A673 (cell line): Measurements from ENCODE around the gene LGSN. TPM values are rescaled to one million over a fixed set of nuclear protein-coding genes. Genes with fewer than 3 reads are reported as not detected.
"Not testable (repeated sequence)": the region's sequence is repeated elsewhere in the genome, so short reads cannot be mapped to it uniquely, and the experiment has no call there.

Source experiments
- BruUV-seq: library from RNA; stranded (reverse); fragments of 400-500 nt; replicated peaks from 2 replicates; lab custom pipeline; 2021; lab: Mats Ljungman, UMichigan
- CTCF ChIA-PET: fragments of 300-600 bp; sonication (Branson Sonifier 250); formaldehyde crosslinking; loops from one replicate; lab custom pipeline; 2022; ENCODE audit warnings: antibody characterized with exemption; lab: Charles Lee
- POLR2A ChIA-PET: fragments of 300-600 bp; sonication (Branson Sonifier 250); formaldehyde crosslinking; loops from one replicate; lab custom pipeline; 2022; ENCODE audit warnings: antibody characterized with exemption; ENCODE audit not compliant: low non-redundant PET; lab: Charles Lee
- DNase-seq: peaks from one replicate; pipeline ENCODE4 v3.0.0-alpha.2; 2015; ENCODE audit warnings: low spot score
- H3K27ac ChIP-seq: fragments of 200-600 bp; sonication (generic); 2 replicates; pipeline ENCODE4 v1.5.1; 2016; ENCODE audit warnings: mixed run types, low read depth, mild to moderate bottlenecking, mixed read lengths, antibody characterized with exemption, low read length; ENCODE audit not compliant: poor library complexity, severe bottlenecking
- H3K27me3 ChIP-seq: fragments of 200-600 bp; sonication (generic); replicated peaks from 2 replicates; pipeline ENCODE4 v1.6.1; 2017; ENCODE audit warnings: mixed run types, low read depth, mild to moderate bottlenecking, mixed read lengths, antibody characterized with exemption, low read length; ENCODE audit not compliant: insufficient read depth, poor library complexity
- H3K36me3 ChIP-seq: fragments of 200-600 bp; sonication (generic); 2 replicates; pipeline ENCODE4 v1.6.1; 2016; ENCODE audit warnings: mixed run types, mild to moderate bottlenecking, mixed read lengths, antibody characterized with exemption, low read length; ENCODE audit not compliant: insufficient read depth, poor library complexity, severe bottlenecking
- H3K4me1 ChIP-seq: fragments of 200-600 bp; sonication (generic); 2 replicates; pipeline ENCODE4 v1.6.1; 2017; ENCODE audit warnings: mixed run types, mild to moderate bottlenecking, mixed read lengths, antibody characterized with exemption, low read length; ENCODE audit not compliant: insufficient read depth, poor library complexity, severe bottlenecking
- H3K4me3 ChIP-seq: fragments of 200-600 bp; sonication (generic); 2 replicates; pipeline ENCODE4 v1.5.1; 2016; ENCODE audit warnings: low read depth, mixed run types, mild to moderate bottlenecking, mixed read lengths, low read length; ENCODE audit not compliant: poor library complexity, severe bottlenecking
- H3K9me3 ChIP-seq: fragments of 200-600 bp; sonication (generic); 2 replicates; pipeline ENCODE4 v1.6.1; 2016; ENCODE audit warnings: mixed run types, low read depth, mild to moderate bottlenecking, mixed read lengths, antibody characterized with exemption, low read length; ENCODE audit not compliant: poor library complexity, severe bottlenecking
- CTCF ChIP-seq: fragments of 300-800, 200-600 bp; sonication (generic); conservative IDR thresholded peaks from 2 replicates; pipeline ENCODE4 v1.5.1; 2017; ENCODE audit warnings: low read depth, mild to moderate bottlenecking, antibody characterized with exemption, low read length, moderate library complexity, mixed read lengths
- EZH2 ChIP-seq: fragments of 200-600 bp; sonication (generic); IDR thresholded peaks from 2 replicates; pipeline ENCODE4 v1.6.1; 2017; ENCODE audit warnings: borderline replicate concordance, low read depth, mild to moderate bottlenecking, mixed read lengths, antibody characterized with exemption, low read length; ENCODE audit not compliant: poor library complexity, severe bottlenecking
- intact Hi-C: fragments of 100-400 bp; cut with micrococcal nuclease; formaldehyde crosslinking; loops from one replicate; pipeline ENCODE4 v1.10.0; 2022; ENCODE audit not compliant: unreplicated experiment
- total RNA-seq: library from RNA; stranded (reverse); gene quantifications from 2 replicates; pipeline ENCODE4 v1.2.3, GENCODE V29; 2021

The LGSN gene
- total RNA-seq, 1 experiment from 2014 or later, result not detected

GRCh38 chr6:63333440-63333839 is 13.7 kb upstream of the LGSN start:
- Histone ChIP-seq H3K4me3 (no peak overlapping the region), H3K27me3 (no peaks in the 10 kb centered on the region), H3K27ac (no peak overlapping the region), H3K36me3 (no peaks in the 10 kb centered on the region), H3K4me1 (no peaks in the 10 kb centered on the region), H3K9me3 (no peaks in the 10 kb centered on the region)
- BruUV-seq, result no TSS peak
- no peak for DNase-seq
- CTCF ChIA-PET, result interaction anchor here (0.9 kb wide), 1 partner anchor 80 kb away, joined by 10 read pairs; no protein-coding TSS in a partner anchor
- intact Hi-C loops, result no loop called here
- no peak for TF ChIP-seq CTCF
- TF ChIP-seq EZH2, result no peak
- POLR2A ChIA-PET, result no interaction called here

GRCh38 chr6:63326630-63327029 is 6.8 kb upstream of the LGSN start:
- CTCF ChIA-PET, DNase-seq, H3K27me3 ChIP-seq, H3K36me3 ChIP-seq, intact Hi-C loops, H3K27ac ChIP-seq, POLR2A ChIA-PET, BruUV-seq, H3K4me1 ChIP-seq, H3K9me3 ChIP-seq, H3K4me3 ChIP-seq: not testable (repeated sequence)

GRCh38 chr6:63322981-63323380 is 3.2 kb upstream of the LGSN start:
- POLR2A ChIA-PET, result no interaction called here
- Histone ChIP-seq H3K27me3 (no peaks in the 10 kb centered on the region), H3K36me3 (no peaks in the 10 kb centered on the region), H3K4me3 (no peak overlapping the region), H3K27ac (no peak overlapping the region), H3K4me1 (no peaks in the 10 kb centered on the region), H3K9me3 (no peaks in the 10 kb centered on the region)
- TF ChIP-seq EZH2 (no peak), CTCF (no peak)
- CTCF ChIA-PET, result no interaction called here
- intact Hi-C loops, result no loop called here
- no peak for DNase-seq
- no TSS peak for BruUV-seq

GRCh38 chr6:63321821-63322220 is 2.0 kb upstream of the LGSN start:
- Histone ChIP-seq H3K4me1 (peaks cover 6% of the 10 kb centered on the region), H3K36me3 (no peaks in the 10 kb centered on the region), H3K9me3 (no peaks in the 10 kb centered on the region), H3K27me3 (no peaks in the 10 kb centered on the region), H3K4me3 (no peak overlapping the region), H3K27ac (no peak overlapping the region)
- TF ChIP-seq EZH2 (no peak), CTCF (no peak)
- CTCF ChIA-PET, result no interaction called here
- POLR2A ChIA-PET, result no interaction called here
- no TSS peak for BruUV-seq
- DNase-seq, result no peak
- intact Hi-C loops, result no loop called here
